HL-60/S4 (cell line): Measurements from ENCODE around the gene C3.
"Not testable (repeated sequence)": the region's sequence is repeated elsewhere in the genome, so short reads cannot be mapped to it uniquely, and the experiment has no call there.

Experiments used
- in situ Hi-C: fragments of 300-500 bp; cut with MboI; formaldehyde crosslinking; loops from 2 replicates; pipeline ENCODE4 v1.14.3; 2022; ENCODE audit warnings: low sequenced_read_pairs

C3 gene

DNA sequence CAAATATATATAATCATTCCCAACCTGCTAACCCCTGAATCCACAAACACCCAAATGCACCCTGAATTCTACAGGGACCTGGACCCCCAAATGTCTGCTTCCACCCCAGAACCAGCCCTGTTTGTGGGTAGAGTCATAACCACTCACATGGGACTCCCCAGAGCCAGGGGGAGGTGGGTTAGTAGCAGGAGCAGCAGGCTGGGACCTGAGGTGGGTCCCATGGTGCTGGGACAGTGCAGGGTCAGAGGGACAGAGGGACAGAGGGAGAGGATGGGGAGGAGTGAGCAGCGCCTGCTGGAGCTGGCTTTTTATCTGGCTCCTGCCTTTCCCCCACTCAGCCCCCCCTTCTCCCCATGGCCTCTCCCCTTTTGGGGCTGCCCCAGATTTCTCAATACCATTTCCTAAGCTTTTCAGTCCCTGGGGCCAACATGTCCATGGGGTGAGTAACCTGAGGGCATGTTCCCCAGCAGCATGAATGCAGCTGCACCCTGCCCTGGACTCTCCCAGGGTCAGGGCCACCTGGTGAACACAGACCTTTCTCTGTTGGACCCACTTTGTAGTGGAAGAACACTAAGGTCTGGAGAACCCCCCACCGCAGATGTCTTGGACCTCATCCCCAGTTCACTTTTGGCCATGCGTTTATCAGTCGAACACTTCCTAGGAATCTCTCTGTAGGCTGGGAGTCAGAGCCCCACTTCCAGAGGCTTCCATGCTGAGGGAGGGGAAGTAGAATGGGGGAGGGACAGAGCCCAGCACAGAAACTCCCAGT, at the start of gene C3:
C3 (minus strand) TSS at position 282 of the 769 bp plus-strand sequence; CDS start at position 221, 61 bp downstream.
- in situ Hi-C loops = no loop called here

DNA sequence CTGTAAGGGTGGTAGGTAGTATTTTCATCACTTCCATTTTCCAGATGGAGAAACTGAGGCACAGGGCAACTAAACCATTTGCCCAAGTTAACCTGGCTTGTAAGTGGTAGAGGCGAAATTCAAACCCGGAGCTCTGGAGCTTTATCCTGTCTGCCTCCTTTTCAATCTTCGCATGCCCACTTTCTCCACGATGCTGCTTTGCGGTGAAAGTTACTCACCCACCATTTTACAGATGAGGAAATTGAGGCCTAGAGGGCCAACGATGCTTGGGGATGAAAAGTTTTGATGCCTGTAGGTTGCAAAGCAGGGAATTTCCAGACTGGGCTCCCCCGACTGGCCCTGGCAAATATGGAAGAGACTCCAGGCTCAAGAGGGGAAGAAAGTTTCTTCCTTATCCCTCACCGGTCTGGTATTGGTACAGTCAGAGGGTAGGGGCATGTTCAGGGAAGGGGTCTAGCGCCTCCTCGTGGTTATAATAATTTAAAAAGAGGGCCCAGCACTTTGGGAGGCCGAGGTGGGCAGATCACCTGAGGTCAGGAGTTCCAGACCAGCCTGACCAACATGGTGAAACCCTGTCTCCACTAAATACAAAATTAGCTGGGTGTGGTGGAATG, 48.7 kb upstream of the C3 start:
- in situ Hi-C loops = no loop called here

DNA sequence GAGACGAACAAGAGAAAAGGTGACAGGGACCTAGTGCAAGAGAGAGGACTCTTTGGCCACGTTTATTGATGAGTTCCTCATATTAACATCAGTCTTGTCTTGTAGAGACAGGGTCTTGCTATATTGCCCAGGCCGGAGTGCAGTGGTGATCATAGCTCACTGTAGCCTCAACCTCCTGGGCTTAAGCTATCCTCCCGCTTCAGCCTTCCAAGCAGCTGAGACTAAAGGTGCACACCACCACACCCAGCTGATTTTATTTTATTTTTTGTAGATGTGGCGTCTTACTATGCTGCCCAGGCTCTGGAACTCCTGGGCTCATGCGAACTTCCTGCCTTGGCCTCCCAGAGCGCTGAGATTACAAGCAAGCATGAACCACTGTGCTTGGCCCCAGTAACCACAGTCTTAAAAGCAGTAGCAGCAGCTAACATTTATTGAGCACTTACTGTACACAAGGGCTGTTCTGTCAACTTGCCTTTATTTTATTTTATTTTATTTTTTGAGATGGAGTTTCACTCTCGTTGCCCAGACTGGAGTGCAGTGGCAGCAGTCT, 47.9 kb upstream of the C3 start:
- in situ Hi-C loops = no loop called here

DNA sequence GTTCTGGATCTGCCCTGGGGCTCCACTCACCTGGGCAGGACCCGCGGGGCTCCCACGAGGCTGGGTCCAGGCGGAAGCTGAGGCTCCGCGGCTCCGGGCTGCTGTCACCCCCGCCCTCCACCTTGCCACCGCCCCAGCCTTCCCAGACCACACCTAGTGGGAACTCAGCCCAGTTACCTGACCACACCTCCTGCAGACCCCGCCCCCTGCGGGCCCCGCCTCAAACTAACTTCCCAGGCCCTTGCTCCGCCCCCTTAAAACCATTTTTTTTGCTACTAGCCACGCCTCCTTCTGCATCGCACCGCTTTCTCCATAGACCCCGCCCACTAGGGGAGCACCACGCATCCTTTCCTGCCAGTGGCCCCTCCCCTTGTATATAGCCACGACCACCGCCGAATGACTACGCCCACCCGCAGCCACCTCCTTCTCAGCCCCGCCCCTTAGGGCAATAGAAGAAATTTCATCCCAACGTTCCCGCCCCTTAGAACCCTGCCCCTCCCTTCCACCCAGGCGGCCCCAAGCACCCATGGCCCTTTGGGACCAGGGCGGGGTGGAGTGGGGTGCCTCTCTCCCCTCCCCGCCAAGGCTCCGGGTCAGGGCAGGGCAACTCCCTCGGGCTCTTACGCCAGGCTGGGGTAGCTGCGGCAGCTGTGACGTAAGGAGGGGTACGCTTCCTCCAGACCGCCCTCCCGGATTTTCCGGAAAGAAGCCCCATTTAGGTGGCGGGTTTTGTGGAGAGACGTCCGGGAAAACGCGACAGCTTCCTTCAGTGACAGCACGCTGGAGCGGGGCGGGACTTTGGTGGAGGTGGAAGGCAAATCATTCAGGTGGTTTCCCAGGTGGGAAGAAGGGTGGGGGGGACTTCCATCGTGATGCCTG, 47.1 kb upstream of the C3 start, which contains the start of gene SH2D3A:
SH2D3A (minus strand) TSS at position 79 of the 879 bp plus-strand sequence. CDS start 3,687 bp downstream, outside the sequence.
- in situ Hi-C loops = no loop called here

DNA sequence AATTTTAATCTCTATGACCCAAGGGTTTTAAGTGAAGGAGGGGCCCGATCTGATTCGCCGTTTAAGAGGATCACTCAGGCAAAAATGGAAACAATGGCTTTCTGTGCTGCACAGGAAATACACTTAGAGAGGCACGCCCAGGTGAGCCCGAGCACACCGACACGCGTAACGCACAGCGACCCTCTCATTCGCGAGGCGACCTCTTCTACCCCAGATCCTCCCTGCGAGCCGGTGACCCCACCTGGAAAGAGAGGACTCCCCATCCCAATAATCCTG, 46.6 kb upstream of the C3 start:
- in situ Hi-C loops = no loop called here

DNA sequence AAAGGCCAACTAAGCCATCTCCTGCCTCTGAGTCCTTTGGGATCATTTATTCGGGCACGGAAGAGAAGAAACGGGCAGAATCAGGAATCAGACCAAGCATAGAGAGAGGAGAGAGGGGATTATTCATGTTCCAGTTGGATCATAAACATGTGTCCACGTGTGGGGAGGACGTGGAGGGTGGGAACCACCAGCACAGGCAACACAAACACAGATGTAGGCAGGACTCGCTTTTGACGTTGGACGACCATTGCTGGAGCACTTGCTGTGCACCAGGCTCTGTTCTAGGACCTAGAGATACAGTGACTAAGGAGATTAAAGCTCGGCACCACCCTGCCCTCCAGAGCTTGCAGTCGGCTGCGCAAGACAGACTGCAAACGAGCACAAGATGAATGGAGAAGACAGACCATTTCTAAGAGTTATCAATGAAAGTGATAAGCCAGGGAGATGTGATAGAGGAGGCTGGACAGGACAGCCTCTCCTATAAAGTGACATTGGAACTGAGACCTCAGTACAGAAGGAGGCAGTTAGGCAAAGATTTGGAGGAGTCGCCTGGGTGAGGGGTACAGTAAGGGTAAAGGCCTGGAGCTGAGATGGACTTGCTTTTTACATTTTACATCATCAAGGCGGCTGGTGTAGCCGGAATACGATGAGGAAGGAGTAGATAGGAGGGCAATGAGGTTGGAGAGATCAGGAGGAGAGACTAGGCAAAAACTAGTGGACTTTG, 46.1 kb upstream of the C3 start:
- in situ Hi-C loops = no loop called here

DNA sequence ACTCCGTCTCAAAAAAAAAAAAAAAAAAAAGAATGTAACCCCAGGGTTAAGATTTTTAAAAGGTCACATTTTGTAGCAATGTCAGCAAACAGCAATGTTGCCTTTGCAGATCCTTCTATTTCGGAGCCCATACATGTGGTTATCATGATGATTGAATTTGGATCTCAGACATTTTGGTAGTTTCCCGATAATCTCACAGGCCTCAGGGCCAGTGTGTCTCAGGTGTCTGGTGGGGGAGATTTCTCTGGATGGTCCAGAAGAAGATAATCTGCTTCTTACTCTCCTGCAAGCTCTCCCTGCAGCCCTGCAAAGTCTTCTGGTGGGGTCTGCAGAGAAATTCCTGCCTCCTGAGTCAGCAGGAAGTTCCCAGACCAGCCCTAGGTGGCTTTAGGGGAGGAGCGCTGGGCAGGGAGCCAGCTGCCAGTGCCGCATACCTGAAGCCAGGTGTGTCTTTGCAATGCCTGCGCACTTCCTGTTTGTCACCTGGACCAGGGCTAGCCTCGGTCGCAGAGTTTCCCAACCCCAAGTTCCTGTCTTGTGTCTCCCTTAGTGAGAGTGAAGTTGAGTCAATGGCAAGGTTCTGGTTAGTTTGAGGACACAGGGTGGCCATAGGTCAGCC, 45.4 kb upstream of the C3 start:
- in situ Hi-C loops = no loop called here

DNA sequence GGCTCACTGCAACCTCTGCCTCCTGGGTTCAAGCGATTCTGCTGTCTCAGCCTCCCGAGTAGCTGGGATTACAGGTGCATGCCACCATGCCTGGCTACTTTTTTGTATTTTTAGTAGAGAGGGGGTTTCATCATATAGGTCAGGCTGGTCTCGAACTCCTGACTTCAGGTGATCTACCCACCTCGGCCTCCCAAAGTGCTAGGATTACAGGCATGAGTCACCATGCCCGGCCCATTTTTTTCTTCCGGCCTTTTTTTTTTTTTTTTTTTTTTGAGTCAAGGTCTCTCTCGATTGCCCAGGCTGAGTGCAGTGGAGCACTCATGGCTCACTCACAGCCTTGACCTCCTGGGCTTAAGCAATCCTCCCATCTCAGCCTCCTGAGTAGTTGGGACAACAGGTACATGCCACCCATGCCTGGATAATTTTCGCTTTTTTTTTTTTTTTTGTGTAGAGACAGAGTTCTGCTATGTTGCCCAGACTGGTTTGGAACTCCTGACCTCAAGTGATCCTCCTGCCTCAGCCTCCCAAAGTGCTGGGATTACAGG, 41.9 kb upstream of the C3 start:
- in situ Hi-C loops = not testable (repeated sequence)

DNA sequence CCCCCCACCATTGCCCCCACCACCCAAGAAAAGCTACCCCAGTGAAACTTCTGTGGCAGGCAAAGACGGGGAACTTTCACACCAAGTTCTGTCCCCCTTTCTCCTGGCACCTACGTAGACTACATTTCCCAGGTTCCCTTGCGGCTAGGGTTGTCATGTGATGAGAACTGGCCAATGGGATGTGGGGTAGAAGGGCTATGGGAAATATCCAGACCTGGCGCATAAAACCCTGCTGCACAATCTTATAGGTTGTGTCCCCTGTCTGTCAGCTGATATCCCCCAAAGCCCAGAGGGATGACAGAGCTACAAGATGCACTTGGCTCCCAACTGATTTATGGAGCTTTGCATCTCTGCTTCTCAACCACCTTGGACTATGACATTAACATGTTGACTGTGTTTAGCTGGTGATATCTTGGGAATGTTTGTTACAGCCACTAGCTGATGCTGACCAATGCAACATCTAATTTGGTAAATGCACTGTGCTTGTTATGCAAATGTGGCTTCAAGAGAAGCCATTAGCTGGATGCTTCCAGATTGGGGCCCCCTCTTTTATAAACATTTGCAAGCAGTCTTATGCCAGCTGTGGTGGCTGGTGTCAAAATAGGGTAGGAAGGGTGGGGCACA, 40.7 kb upstream of the C3 start:
- in situ Hi-C loops = no loop called here

DNA sequence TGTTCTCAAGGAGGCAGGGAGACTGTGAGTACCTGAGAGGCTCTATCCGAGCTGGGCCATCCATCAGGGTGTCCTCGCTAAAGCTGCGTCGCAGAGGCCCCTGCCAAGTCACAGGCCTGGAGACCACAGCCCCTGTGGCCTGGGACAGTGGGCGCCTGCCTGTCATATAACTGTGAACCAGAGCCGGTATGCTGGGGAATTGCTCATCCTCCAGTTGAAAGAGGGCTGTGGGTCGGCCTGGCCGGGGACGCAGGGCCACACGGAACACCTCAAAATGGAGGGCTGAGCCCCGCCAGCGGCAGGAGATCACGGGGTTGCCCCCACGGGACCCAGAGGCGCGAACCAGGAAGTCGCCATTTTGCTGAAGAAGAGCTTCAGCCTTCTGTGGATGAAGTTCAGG, 40.2 kb upstream of the C3 start:
- in situ Hi-C loops = no loop called here

DNA sequence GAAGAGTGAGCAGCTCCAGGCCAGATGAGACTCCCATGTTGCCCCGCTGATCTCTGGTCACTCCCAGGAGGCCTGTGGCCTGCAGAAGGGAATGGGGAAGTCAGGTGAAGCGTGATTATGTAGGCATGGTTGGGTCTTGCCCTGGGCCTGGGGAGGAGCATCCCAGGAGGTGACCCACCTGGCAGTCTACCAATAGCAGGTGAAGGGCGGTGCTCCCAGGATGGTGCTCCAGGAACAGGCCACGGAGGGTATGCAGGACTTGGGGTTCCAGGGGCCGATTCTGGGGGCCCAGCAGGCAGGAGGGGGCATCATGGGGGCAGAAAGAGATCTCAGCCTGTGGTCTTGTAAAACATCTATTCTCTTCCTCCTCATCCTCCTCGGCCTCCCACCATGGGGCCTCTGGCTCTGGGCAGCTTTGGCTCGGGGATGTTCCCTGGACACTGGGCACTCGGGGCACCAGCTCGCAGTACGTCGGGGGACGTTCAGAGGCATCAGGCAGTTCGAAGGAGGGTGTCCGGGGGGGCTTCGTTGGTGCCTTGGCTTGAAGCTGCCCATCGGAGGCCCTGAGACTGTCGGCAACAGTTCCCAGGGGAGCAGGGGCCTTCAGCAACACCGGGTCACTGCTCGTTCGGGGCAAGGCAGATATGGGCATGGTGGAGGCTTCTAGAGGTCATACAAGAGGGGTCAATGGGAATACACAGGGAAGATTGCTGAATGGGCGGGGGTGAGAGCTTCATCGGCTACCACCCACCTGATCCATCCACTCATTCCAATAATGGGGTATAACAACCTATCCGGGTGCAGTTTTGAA, 34.4 kb upstream of the C3 start:
- in situ Hi-C loops = no loop called here

DNA sequence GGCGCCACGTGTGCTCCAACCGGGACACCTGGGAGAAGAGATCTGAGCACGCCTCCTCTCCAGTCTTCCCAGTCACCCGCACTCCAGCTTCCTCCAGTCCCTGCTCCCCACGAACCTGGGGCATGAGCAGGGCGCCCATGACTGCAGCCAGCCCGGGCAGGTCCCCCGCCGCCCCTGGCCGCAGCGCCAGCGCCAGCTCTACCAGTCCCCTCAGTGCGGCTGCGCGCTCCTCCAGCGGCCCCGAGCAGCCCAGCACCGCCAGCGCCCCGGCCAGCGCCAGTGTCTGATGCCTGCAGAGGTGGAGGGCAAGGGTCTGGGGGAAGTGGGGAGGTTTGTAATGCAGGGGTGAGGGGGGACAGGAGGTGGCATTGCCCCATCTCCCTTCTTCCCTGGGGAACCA, 33.7 kb upstream of the C3 start:
- in situ Hi-C loops = no loop called here

DNA sequence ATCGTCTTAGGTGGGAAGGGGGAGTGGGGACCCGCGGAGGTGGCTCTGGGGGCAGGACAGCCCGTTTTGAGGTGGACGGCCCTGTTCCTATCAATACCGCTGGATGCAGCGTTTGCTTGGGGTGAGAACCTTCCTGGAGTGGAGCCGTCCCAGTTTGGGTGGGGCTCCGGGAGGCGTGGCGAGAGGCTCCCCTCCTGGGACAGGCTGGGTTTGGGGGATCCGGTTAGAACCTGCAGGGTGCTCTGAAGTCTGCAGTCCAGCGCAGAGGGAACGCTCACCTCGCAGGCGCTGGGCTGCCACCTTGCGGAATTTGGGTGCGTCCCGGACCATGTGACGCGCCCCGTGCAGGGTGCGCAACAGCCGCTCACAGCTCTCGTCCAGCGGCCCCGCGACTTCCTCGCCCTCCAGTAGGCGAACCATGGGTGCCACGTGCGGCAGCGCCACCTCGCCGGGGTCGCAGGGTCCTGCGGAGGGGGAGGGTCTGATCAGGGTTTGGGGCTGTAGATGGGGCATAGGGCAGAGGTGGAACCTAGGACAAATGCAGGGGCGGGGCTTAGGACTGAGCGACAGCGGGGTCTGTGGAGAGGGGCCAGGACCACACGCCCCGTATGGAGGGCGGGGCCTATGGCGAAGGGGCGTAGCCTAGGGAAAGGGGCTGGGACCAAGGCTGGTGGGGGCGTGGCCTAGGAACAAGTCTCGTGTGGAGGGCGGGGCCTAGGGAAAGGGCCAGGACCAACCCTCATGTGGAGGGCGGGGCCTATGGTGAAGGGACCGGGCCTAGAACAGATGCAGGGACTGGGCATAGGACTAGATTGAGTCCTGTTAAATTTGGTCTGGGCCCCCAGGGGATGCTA, 33.0 kb upstream of the C3 start:
- in situ Hi-C loops = no loop called here

DNA sequence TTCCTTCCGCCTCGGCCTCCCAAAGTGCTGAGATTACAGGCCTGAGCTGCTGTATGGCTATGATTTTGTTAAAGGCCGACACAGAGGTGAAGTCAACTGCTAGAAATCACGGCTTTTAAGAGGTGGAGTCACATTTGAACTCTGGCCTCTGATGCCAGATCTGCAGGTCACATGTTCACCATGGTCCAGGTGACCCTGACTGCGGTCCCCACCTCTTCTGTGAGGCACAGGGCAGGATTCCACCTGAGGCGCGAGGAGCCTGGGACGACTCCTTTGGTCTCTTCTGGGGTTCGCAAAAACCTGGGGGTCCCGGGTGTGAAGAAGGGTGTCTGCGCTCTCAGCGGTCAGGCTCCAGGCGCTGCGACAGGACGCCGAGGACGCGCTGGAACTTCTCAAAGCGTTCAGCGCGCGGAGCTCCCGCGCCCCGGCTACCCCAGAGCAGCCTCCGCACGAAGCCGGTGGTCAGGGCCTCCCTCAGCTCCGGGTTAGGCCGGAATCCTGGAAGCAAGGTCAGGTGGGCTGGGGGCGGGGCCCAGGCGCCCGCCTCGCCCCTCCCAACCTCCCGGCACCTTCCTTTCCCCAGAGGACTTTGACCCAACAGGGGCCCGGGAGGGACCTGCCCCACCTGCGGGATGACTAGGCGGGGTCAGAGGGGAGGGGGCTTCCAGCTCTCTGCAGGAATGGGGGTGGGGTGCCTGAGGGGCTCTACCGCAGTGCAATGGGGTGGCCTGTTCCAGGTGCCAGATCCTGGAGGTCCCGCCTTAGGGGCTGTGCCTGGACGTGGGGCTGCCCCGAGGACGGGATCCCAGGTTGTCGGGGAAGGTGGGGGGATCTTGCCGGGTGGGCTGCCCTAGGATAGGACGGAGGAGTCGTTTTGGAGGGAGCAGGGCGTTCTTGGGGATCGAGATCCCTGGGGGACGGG, 32.1 kb upstream of the C3 start:
- in situ Hi-C loops = no loop called here

DNA sequence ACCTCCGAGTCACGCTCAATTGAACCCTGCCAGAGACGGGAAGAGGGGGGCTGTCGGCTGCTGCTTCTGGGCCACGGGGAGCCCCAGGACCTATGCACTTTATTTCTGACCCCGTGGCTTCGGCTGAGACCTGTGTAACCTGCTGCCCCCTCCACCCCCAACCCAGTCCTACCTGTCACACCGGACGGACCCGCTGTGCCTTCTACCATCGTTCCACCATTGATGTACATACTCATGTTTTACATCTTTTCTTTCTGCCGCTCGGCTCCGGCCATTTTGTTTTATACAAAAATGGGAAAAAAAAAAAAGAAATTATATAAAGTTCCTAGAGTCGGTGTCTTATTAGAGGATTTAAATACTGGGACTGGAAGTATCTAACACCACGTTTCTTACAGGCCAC, 30.7 kb upstream of the C3 start:
- in situ Hi-C loops = no loop called here

DNA sequence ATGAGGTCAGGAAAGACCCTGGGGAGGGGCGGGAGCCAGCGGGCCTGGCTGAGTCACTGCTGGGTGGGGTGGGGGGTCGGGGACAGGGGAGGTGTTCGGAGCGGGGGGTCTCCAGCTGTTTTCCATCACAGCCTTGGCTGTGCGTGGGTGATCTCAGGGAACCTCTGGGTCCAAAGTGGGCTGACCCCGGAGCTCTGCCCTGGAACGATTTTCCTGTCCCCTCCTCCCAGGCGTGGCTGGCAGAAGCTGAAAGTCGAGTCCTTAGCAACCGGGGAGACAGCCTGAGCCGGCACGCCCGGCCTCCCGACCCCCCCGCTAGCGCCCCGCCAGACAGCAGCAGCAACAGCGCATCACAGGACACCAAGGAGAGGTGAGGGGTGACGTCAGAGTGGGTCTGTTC, 29.6 kb upstream of the C3 start:
- in situ Hi-C loops = no loop called here

DNA sequence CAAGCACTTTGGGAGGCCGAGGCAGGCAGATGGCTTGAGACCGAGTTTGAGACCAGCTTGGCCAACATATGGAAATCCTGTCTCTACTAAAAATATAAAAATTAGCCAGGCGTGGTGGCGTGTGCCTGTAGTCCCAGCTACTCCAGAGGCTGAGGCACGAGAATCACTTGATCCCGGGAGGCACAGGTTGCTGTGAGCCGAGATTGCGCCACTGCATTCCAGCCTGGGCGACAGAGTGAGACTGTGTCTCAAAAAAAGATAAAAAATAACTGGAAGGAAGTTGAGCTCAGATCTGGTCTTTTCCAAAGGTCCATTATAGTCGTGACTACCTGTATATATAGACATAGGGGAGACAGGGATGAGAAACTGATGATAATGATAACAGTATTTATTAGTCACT, 28.1 kb upstream of the C3 start:
- in situ Hi-C loops = not testable (repeated sequence)
